GM18508 (cell line): ENCODE measurements around the gene ABCA7.
"Not testable (repeated sequence)": the region's sequence is repeated elsewhere in the genome, so short reads cannot be mapped to it uniquely, and the experiment has no call there.

Source experiments
- ATAC-seq: cut with Tn5 transposase; IDR thresholded peaks from one replicate; pipeline ENCODE4 v1.9.1; 2021; ENCODE audit warnings: moderate number of reproducible peaks; ENCODE audit not compliant: insufficient read depth, unreplicated experiment

The ABCA7 gene

DNA sequence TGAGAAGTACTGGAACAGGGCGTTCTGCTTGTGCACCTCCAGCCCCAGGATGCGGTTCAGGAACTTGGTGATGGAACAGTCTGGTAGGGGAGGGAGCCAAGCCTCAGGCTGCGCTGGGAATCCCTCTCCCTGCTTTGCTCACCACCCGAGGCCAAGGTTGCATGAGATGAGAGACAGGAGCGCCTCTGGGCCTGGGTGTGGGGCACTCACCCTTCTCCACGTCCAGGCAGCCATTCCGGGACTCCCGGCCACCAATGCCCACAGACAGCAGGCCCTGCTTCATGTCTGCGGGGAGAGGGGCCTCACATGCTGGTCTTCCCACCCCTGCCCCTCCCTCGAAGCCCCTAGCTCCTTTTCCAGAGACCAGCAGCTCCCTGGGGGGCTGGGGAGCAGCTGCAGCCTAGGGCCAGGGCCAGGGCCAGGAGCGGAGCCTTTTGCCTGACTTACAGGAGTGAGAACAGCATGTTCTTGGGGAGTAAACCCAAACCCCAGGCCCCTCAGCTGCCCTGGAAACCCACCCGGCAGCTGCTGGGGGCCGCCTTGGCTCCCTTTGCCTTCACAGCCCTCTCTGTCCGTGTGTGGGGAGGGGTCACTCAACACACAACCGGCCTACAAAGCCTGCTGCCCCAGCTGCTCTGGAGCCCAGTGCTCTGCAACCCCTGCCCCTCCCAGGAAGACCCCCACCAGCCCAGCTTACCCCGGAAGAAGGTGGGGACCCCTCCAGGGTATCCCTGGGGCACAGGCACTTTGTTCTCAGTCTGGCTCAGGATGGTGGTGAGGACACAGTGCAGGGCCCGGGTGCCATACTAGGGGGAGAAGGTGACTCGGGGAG, 71.1 kb downstream of the ABCA7 start:
- no peak for ATAC-seq

GRCh38 chr19:1111641-1112267, 71.8 kb downstream of the ABCA7 start:
- no peak for ATAC-seq

DNA sequence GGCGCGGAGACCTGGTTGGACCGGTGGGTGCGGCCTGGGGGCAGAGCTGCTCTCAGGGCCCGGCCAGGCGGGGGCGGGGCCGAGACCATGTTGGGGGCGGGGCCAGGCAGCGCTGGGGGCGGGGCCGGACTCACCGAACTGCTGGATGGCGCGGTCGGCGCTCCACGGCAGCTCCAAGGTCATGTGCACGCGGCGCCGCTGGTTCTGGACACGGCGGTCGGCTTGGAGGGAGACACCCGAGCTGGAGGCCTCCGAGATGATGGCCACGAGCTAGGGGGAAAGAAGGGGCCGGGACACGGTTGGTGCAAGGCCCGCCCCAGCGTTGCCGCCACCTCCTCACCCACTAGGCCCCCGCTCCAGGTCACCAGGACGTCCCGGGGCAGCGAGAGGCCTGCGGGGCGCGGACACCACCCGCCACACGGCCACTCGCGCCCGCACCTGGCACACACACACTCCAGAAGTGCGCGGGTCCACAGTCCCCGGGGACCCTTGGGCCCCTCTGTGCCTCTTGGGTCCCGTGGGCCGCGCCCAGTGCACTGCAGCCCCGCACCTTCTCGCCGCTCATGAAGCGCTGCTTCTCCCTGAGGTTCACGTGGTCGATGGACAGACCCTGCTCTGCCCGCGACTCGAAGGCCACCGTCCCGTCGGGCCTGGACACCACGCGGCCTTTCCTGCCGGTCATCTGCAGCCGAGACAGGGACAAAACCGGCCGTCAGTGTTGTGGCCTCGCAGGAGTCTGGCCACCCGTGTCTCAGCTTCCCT, 72.5 kb downstream of the ABCA7 start:
- no peak for ATAC-seq

- ATAC-seq: no peak
Observed at GRCh38 chr19:1113030-1113985, 73.4 kb downstream of the ABCA7 start.

- no peak for ATAC-seq
Observed at GRCh38 chr19:1113986-1114483, 74.1 kb downstream of the ABCA7 start.

DNA sequence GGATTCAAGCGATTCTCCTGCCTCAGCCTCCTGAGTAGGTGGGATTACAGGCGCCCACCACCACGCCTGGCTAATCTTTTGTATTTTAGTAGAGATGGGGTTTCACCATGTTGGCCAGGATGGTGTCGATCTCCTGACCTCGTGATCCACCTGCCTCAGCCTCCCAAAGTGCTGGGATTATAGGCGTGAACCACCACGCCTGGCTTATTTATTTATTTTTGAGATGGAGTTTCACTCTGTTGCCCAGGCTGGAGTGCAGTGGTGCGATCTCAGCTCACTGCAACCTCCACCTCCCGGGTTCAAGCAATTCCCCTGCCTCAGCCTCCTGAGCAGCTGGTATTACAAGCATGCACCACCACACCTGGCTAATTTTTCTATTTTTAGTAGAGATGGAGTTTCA, 74.8 kb downstream of the ABCA7 start:
- ATAC-seq: not testable (repeated sequence)
